ENCODE results near the gene ERI3. TPM values are rescaled to one million over a fixed set of nuclear protein-coding genes. Genes with fewer than 3 reads are reported as not detected.

ERI3 gene
- total RNA-seq, 1 experiment from 2014 or later: 50.3 TPM

- Histone ChIP-seq H3K9me3 (ENCODE audit: low read length) (no peaks in the 10 kb centered on the region), H3K9me2 (replicated peaks; ENCODE audit: insufficient read depth, low read length) (no peaks in the 10 kb centered on the region), H3K9ac (ENCODE audit: low read length) (peak overlapping the region; percentile 57), H3K4me1 (ENCODE audit: low read length) (peaks cover 33% of the 10 kb centered on the region), H3K4me2 (ENCODE audit: low read depth, low read length, poor library complexity, severe bottlenecking) (peak overlapping the region; percentile 66), H3K79me2 (ENCODE audit: low read length) (peaks cover 41% of the 10 kb centered on the region), H3K27me3 (ENCODE audit: low read length) (no peaks in the 10 kb centered on the region), H4K20me1 (ENCODE audit: insufficient read depth, low read depth, low read length) (no peaks in the 10 kb centered on the region), H2AFZ (ENCODE audit: low read length) (peak overlapping the region; percentile 86), H3K27ac (ENCODE audit: low read length) (no peak overlapping the region), H3K36me3 (ENCODE audit: insufficient read depth, low read length) (0 out of 2 replicates have a peak, but pooled peaks cover 4% of the 10 kb centered on the region), H3K4me3 (ENCODE audit: low read length) (peak overlapping the region; percentile 88)
- DNase-seq: no peak
Observed at GRCh38 chr1:44355582-44356305, 687 bp upstream of the ERI3 start.

GRCh38 chr1:44354268-44354839 lies 703 bp downstream of the ERI3 start:
- H4K20me1 ChIP-seq (ENCODE audit: insufficient read depth, low read depth, low read length): no peaks in the 10 kb centered on the region
- H2AFZ ChIP-seq (ENCODE audit: low read length): no peak overlapping the region
- peak; percentile 55 for DNase-seq
- H3K4me3 ChIP-seq (ENCODE audit: low read length): peak overlapping the region; percentile 88
- peak overlapping the region; percentile 70 for H3K4me2 ChIP-seq (ENCODE audit: low read depth, low read length, poor library complexity, severe bottlenecking)
- H3K27me3 ChIP-seq (ENCODE audit: low read length): no peaks in the 10 kb centered on the region
- peak overlapping the region; percentile 36; the same call in 1 of the 2 replicates for H3K27ac ChIP-seq (ENCODE audit: low read length)
- no peaks in the 10 kb centered on the region for H3K9me2 ChIP-seq (replicated peaks; ENCODE audit: insufficient read depth, low read length)
- peaks cover 22% of the 10 kb centered on the region for H3K4me1 ChIP-seq (ENCODE audit: low read length)
- no peaks in the 10 kb centered on the region for H3K9me3 ChIP-seq (ENCODE audit: low read length)
- 0 out of 2 replicates have a peak, but pooled peaks cover 4% of the 10 kb centered on the region for H3K36me3 ChIP-seq (ENCODE audit: insufficient read depth, low read length)
- peak overlapping the region; percentile 87 for H3K9ac ChIP-seq (ENCODE audit: low read length)
- H3K79me2 ChIP-seq (ENCODE audit: low read length): peaks cover 51% of the 10 kb centered on the region

GRCh38 chr1:44353604-44354003 lies 1.5 kb downstream of the ERI3 start:
- Histone ChIP-seq H3K4me1 (ENCODE audit: low read length) (peaks cover 22% of the 10 kb centered on the region), H2AFZ (ENCODE audit: low read length) (no peak overlapping the region), H3K4me2 (ENCODE audit: low read depth, low read length, poor library complexity, severe bottlenecking) (peak overlapping the region; percentile 70), H3K27ac (ENCODE audit: low read length) (no peak overlapping the region), H3K36me3 (ENCODE audit: insufficient read depth, low read length) (0 out of 2 replicates have a peak, but pooled peaks cover 4% of the 10 kb centered on the region), H3K79me2 (ENCODE audit: low read length) (peaks cover 56% of the 10 kb centered on the region), H3K9ac (ENCODE audit: low read length) (peak overlapping the region; percentile 87), H3K9me3 (ENCODE audit: low read length) (no peaks in the 10 kb centered on the region), H3K27me3 (ENCODE audit: low read length) (no peaks in the 10 kb centered on the region), H4K20me1 (ENCODE audit: insufficient read depth, low read depth, low read length) (no peaks in the 10 kb centered on the region), H3K9me2 (replicated peaks; ENCODE audit: insufficient read depth, low read length) (no peaks in the 10 kb centered on the region), H3K4me3 (ENCODE audit: low read length) (peak overlapping the region; percentile 88)
- no peak for DNase-seq

- Histone ChIP-seq H4K20me1 (ENCODE audit: insufficient read depth, low read depth, low read length) (no peaks in the 10 kb centered on the region), H3K27me3 (ENCODE audit: low read length) (no peaks in the 10 kb centered on the region), H3K9ac (ENCODE audit: low read length) (no peak overlapping the region), H3K4me1 (ENCODE audit: low read length) (peaks cover 32% of the 10 kb centered on the region), H3K27ac (ENCODE audit: low read length) (no peak overlapping the region), H3K9me2 (replicated peaks; ENCODE audit: insufficient read depth, low read length) (no peaks in the 10 kb centered on the region), H3K4me2 (ENCODE audit: low read depth, low read length, poor library complexity, severe bottlenecking) (no peak overlapping the region), H3K79me2 (ENCODE audit: low read length) (peaks cover 78% of the 10 kb centered on the region), H3K4me3 (ENCODE audit: low read length) (no peak overlapping the region), H3K9me3 (ENCODE audit: low read length) (no peaks in the 10 kb centered on the region), H3K36me3 (ENCODE audit: insufficient read depth, low read length) (0 out of 2 replicates have a peak, but pooled peaks cover 4% of the 10 kb centered on the region), H2AFZ (ENCODE audit: low read length) (no peak overlapping the region)
- DNase-seq: no peak
Observed at GRCh38 chr1:44351289-44351688, 3.8 kb downstream of the ERI3 start.

GRCh38 chr1:44348061-44348485 lies 7.0 kb downstream of the ERI3 start:
- Histone ChIP-seq H3K9ac (ENCODE audit: low read length) (no peak overlapping the region), H3K4me3 (ENCODE audit: low read length) (no peak overlapping the region), H3K4me1 (ENCODE audit: low read length) (peaks cover 11% of the 10 kb centered on the region), H3K9me2 (replicated peaks; ENCODE audit: insufficient read depth, low read length) (no peaks in the 10 kb centered on the region), H4K20me1 (ENCODE audit: insufficient read depth, low read depth, low read length) (no peaks in the 10 kb centered on the region), H3K79me2 (ENCODE audit: low read length) (peaks cover 90% of the 10 kb centered on the region), H3K36me3 (ENCODE audit: insufficient read depth, low read length) (0 out of 2 replicates have a peak, but pooled peaks cover 4% of the 10 kb centered on the region), H3K4me2 (ENCODE audit: low read depth, low read length, poor library complexity, severe bottlenecking) (no peak overlapping the region), H3K27ac (ENCODE audit: low read length) (no peak overlapping the region), H3K9me3 (ENCODE audit: low read length) (no peaks in the 10 kb centered on the region), H3K27me3 (ENCODE audit: low read length) (no peaks in the 10 kb centered on the region), H2AFZ (ENCODE audit: low read length) (no peak overlapping the region)
- no peak for DNase-seq

GRCh38 chr1:44347280-44347679 lies 7.8 kb downstream of the ERI3 start:
- no peaks in the 10 kb centered on the region for H4K20me1 ChIP-seq (ENCODE audit: insufficient read depth, low read depth, low read length)
- no peaks in the 10 kb centered on the region for H3K9me2 ChIP-seq (replicated peaks; ENCODE audit: insufficient read depth, low read length)
- peaks cover 10% of the 10 kb centered on the region for H3K4me1 ChIP-seq (ENCODE audit: low read length)
- no peak for DNase-seq
- H2AFZ ChIP-seq (ENCODE audit: low read length): no peak overlapping the region
- 0 out of 2 replicates have a peak, but pooled peaks cover 4% of the 10 kb centered on the region for H3K36me3 ChIP-seq (ENCODE audit: insufficient read depth, low read length)
- no peak overlapping the region for H3K4me2 ChIP-seq (ENCODE audit: low read depth, low read length, poor library complexity, severe bottlenecking)
- no peak overlapping the region for H3K9ac ChIP-seq (ENCODE audit: low read length)
- H3K9me3 ChIP-seq (ENCODE audit: low read length): no peaks in the 10 kb centered on the region
- H3K79me2 ChIP-seq (ENCODE audit: low read length): peaks cover 88% of the 10 kb centered on the region
- H3K27me3 ChIP-seq (ENCODE audit: low read length): no peaks in the 10 kb centered on the region
- H3K4me3 ChIP-seq (ENCODE audit: low read length): no peak overlapping the region
- H3K27ac ChIP-seq (ENCODE audit: low read length): peak overlapping the region; percentile 13; the same call in 1 of the 2 replicates

- Histone ChIP-seq H3K27me3 (ENCODE audit: low read length) (no peaks in the 10 kb centered on the region), H3K79me2 (ENCODE audit: low read length) (peaks cover 88% of the 10 kb centered on the region), H3K27ac (ENCODE audit: low read length) (no peak overlapping the region), H3K9ac (ENCODE audit: low read length) (no peak overlapping the region), H3K9me3 (ENCODE audit: low read length) (no peaks in the 10 kb centered on the region), H3K4me2 (ENCODE audit: low read depth, low read length, poor library complexity, severe bottlenecking) (no peak overlapping the region), H3K36me3 (ENCODE audit: insufficient read depth, low read length) (0 out of 2 replicates have a peak, but pooled peaks cover 1% of the 10 kb centered on the region), H2AFZ (ENCODE audit: low read length) (no peak overlapping the region), H3K4me1 (ENCODE audit: low read length) (peaks cover 10% of the 10 kb centered on the region), H3K4me3 (ENCODE audit: low read length) (no peak overlapping the region), H3K9me2 (replicated peaks; ENCODE audit: insufficient read depth, low read length) (no peaks in the 10 kb centered on the region), H4K20me1 (ENCODE audit: insufficient read depth, low read depth, low read length) (no peaks in the 10 kb centered on the region)
- no peak for DNase-seq
Observed at GRCh38 chr1:44346878-44347277, 8.2 kb downstream of the ERI3 start.

GRCh38 chr1:44346184-44346583 lies 8.9 kb downstream of the ERI3 start:
- H3K79me2 ChIP-seq (ENCODE audit: low read length): peaks cover 88% of the 10 kb centered on the region
- no peak for DNase-seq
- no peaks in the 10 kb centered on the region for H3K9me3 ChIP-seq (ENCODE audit: low read length)
- H3K27me3 ChIP-seq (ENCODE audit: low read length): no peaks in the 10 kb centered on the region
- H3K4me1 ChIP-seq (ENCODE audit: low read length): peaks cover 10% of the 10 kb centered on the region
- H3K27ac ChIP-seq (ENCODE audit: low read length): no peak overlapping the region
- H3K36me3 ChIP-seq (ENCODE audit: insufficient read depth, low read length): 0 out of 2 replicates have a peak, but pooled peaks cover 3% of the 10 kb centered on the region
- no peak overlapping the region for H3K4me2 ChIP-seq (ENCODE audit: low read depth, low read length, poor library complexity, severe bottlenecking)
- no peaks in the 10 kb centered on the region for H3K9me2 ChIP-seq (replicated peaks; ENCODE audit: insufficient read depth, low read length)
- H4K20me1 ChIP-seq (ENCODE audit: insufficient read depth, low read depth, low read length): no peaks in the 10 kb centered on the region
- no peak overlapping the region for H2AFZ ChIP-seq (ENCODE audit: low read length)
- H3K4me3 ChIP-seq (ENCODE audit: low read length): no peak overlapping the region
- H3K9ac ChIP-seq (ENCODE audit: low read length): no peak overlapping the region
